COR-L47 (cell line): ENCODE measurements around the gene CAMK2D.

Experiments used
- DNase-seq: peaks from one replicate; lab custom pipeline; 2025; lab: John Stamatoyannopoulos, UW

The CAMK2D gene

GRCh38 chr4:113604955-113605354 lies 156.6 kb downstream of the CAMK2D start:
- no peak for DNase-seq

GRCh38 chr4:113603911-113604310 lies 157.6 kb downstream of the CAMK2D start:
- DNase-seq, result no peak

- DNase-seq, result no peak
Observed at GRCh38 chr4:113602646-113603228, 158.8 kb downstream of the CAMK2D start.

- no peak for DNase-seq
Observed at GRCh38 chr4:113601636-113602035, 159.9 kb downstream of the CAMK2D start.

- DNase-seq, result no peak
Observed at GRCh38 chr4:113596396-113596795, 165.1 kb downstream of the CAMK2D start.

GRCh38 chr4:113594231-113594556 lies 167.3 kb downstream of the CAMK2D start:
- DNase-seq, result no peak

GRCh38 chr4:113593400-113594230 lies 167.9 kb downstream of the CAMK2D start:
- DNase-seq, result no peak

GRCh38 chr4:113591982-113592381 lies 169.6 kb downstream of the CAMK2D start:
- no peak for DNase-seq

GRCh38 chr4:113588895-113589668 lies 172.5 kb downstream of the CAMK2D start:
- DNase-seq, result no peak

- no peak for DNase-seq
Observed at GRCh38 chr4:113587640-113588275, 173.8 kb downstream of the CAMK2D start.

- no peak for DNase-seq
Observed at GRCh38 chr4:113587156-113587555, 174.4 kb downstream of the CAMK2D start.

- no peak for DNase-seq
Observed at GRCh38 chr4:113586072-113586471, 175.5 kb downstream of the CAMK2D start.

GRCh38 chr4:113584407-113585150 lies 177.0 kb downstream of the CAMK2D start:
- DNase-seq, result no peak

GRCh38 chr4:113582737-113583136 lies 178.8 kb downstream of the CAMK2D start:
- DNase-seq, result no peak

- DNase-seq, result no peak
Observed at GRCh38 chr4:113579360-113579759, 182.2 kb downstream of the CAMK2D start.

- DNase-seq, result no peak
Observed at GRCh38 chr4:113576947-113577678, 184.4 kb downstream of the CAMK2D start.

- no peak for DNase-seq
Observed at GRCh38 chr4:113575401-113575800, 186.1 kb downstream of the CAMK2D start.

GRCh38 chr4:113574636-113575103 lies 186.9 kb downstream of the CAMK2D start:
- no peak for DNase-seq

- no peak for DNase-seq
Observed at GRCh38 chr4:113572620-113573019, 188.9 kb downstream of the CAMK2D start.

GRCh38 chr4:113566015-113566795 lies 195.3 kb downstream of the CAMK2D start:
- no peak for DNase-seq
